ENCODE data around the gene R3HDML.
"Not testable (repeated sequence)": the region's sequence is repeated elsewhere in the genome, so short reads cannot be mapped to it uniquely, and the experiment has no call there.

Gene R3HDML

GRCh38 chr20:44327748-44328147 lies 9.1 kb upstream of the R3HDML start:
- in situ Hi-C loops (cut with MboI; ENCODE audit: low sequenced_read_pairs), result not testable (repeated sequence)

- in situ Hi-C loops (cut with MboI; ENCODE audit: low sequenced_read_pairs), result no loop called here
These were observed 8.4 kb upstream of the R3HDML start for GRCh38 chr20:44328428-44328827.

DNA sequence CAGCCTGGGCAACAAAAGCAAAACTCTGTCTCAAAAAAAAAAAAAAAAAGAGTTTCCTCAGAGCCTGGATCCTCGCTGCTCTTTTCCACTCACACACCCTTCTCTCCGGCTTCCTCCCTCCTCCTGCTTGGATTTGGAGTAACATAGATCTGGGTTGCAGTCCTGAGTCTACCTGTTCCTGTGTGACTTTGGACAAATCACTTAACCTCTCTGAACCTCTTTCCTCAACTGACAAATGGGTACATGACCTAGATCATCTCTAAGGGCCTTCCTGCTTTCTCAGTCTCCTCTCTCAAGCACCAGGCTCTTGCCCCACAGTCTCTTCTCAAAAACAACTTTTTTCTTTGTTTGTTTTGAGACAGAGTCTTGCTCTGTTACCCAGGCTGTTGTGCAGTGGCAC lies 5.6 kb upstream of the R3HDML start:
- in situ Hi-C loops (cut with MboI; ENCODE audit: low sequenced_read_pairs), result no loop called here

DNA sequence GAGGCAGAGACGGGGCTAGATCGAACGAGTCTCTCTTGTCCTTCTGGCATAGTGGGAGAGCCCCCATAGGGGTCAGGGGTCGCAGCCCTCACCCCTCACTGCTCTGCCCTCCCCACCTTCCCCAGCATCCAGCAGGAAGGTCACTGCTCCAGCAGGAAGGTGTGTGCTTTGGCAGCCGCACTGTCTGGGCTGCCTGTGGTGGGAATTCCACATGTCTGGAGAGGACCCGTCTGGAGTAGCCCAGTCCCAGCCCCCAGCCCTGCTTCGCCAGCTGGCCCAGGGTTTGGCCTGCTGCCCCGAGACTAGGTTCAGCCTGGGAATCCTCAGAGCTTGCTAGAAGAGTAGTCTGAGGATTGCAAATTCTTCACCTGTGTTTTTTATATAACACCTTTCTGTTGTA lies 2.5 kb upstream of the R3HDML start:
- in situ Hi-C loops (cut with MboI; ENCODE audit: low sequenced_read_pairs), result no loop called here

- in situ Hi-C loops (cut with MboI; ENCODE audit: low sequenced_read_pairs), result no loop called here
These were observed 2.1 kb upstream of the R3HDML start for GRCh38 chr20:44334709-44335108.

- in situ Hi-C loops (cut with MboI; ENCODE audit: low sequenced_read_pairs), result no loop called here
These were observed 1.2 kb upstream of the R3HDML start for GRCh38 chr20:44335675-44336074.

- in situ Hi-C loops (cut with MboI; ENCODE audit: low sequenced_read_pairs), result no loop called here
These were observed 757 bp upstream of the R3HDML start for GRCh38 chr20:44336086-44336485.

DNA sequence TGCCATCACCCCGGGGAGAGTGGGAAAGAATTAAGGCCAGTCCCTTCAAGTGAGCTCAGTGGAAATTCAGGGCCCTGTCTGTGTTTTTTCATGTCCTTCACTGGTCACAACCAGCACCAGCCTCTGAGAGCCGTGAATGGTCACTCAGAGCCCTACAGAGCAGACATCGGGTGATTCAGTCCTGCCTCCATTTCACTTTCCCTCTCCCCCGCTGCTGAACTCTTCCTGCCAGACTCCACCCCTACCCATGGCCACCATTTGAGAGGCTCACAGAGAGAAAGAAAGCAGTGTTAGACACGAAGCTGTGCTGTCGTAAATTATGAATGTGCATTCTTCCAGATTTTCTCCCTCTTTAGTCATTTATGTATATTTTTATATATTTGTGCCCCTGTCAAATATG lies 5.4 kb downstream of the R3HDML start:
- in situ Hi-C loops (cut with MboI; ENCODE audit: low sequenced_read_pairs), result no loop called here

GRCh38 chr20:44343162-44343675 lies 6.4 kb downstream of the R3HDML start:
- in situ Hi-C loops (cut with MboI; ENCODE audit: low sequenced_read_pairs), result no loop called here

DNA sequence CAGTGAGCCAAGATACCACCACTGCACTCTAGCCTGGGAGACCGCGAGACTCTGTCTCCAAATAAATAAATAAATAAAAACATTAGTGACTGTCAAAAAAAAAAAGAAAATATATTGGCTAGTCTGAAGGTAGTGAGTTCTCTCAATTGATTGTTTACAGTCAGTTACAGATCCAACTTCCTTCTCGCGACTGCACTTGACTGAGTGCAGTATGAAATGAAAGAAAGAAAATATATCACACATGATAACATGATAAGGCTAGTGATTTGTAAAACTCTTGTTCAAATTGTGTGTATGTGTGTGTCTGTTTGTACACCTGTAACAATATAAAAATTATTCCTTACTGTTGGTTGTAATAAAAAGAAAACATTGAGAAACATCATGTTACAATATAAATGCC lies 7.9 kb downstream of the R3HDML start:
- in situ Hi-C loops (cut with MboI; ENCODE audit: low sequenced_read_pairs), result no loop called here

DNA sequence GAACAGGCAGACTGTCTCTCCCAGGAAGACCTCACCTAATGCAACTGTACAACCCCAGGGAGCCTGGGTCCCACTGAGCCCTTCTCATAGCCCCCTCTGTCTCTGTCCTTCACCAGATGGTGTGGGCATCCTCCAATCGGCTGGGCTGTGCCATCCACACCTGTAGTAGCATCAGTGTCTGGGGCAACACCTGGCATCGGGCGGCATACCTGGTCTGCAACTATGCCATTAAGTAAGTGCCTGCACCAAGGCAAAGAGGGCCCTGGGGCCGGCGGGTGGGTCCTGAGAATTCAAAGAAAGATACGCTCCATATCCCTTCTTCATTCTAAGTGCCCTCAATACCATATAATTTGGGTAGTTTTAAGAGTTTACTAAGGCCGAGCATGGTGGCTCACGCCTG lies 8.3 kb downstream of the R3HDML start:
- in situ Hi-C loops (cut with MboI; ENCODE audit: low sequenced_read_pairs), result no loop called here

DNA sequence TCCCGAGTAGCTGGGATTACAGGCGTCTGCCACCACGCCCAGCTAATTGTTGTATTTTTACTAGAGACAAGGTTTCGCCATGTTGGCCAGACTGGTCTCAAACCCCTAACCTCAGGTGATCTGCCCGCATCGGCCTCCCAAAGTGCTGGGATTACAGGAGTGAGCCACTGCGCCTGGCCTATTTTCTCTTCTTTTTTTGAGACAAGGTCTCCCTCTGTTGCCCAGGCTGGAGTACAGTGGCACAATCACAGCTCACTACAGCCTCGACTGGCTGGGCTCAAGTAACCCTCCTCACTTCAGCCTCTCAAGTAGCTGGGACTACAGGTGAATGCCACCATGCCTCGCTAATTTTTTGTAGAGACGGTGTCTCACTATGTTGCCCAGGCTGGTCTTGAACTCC lies 9.1 kb downstream of the R3HDML start:
- in situ Hi-C loops (cut with MboI; ENCODE audit: low sequenced_read_pairs), result not testable (repeated sequence)

DNA sequence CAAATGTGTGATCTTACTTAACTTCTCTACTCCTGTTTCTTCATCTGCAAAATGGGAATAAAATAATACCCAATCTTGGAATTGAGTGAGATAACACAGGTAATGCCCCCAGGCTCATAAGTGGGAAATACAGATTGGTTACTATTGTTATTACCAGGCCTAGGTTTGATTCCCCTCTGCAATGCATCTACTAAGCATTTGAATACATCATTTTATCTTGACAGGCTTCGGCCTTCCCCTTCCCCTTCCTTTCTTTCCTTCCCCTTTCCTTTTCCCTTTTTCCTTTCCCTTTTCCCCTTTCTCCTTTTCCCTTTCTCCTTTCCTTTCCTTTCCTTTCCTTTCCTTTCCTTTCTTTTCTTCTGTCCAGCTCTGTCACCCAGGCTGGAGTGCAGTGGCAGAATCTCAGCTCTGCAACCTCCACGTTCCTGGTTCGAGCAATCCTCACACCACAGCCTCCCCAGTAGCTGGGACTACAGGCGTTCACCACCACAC lies 11.4 kb downstream of the R3HDML start:
- in situ Hi-C loops (cut with MboI; ENCODE audit: low sequenced_read_pairs), result no loop called here

- in situ Hi-C loops (cut with MboI; ENCODE audit: low sequenced_read_pairs), result no loop called here
These were observed 12.5 kb downstream of the R3HDML start for GRCh38 chr20:44349349-44349748.

DNA sequence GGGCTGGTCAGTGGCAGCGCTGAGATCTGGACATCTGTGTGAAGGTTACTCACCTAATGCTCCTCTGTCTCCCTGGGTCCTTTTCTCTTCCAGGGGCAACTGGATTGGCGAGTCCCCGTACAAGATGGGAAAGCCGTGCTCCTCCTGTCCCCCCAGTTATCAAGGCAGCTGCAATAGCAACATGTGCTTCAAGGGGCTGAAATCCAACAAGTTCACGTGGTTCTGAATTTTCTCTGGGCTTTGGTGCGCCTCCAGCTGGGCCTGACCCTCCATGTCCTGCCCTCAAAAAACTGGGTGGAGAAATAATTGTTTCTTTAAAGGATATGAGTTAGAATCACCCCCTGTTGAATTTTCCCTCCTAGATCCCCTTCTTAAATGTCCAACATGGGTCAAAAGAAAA lies 13.7 kb downstream of the R3HDML start:
- in situ Hi-C loops (cut with MboI; ENCODE audit: low sequenced_read_pairs), result no loop called here

DNA sequence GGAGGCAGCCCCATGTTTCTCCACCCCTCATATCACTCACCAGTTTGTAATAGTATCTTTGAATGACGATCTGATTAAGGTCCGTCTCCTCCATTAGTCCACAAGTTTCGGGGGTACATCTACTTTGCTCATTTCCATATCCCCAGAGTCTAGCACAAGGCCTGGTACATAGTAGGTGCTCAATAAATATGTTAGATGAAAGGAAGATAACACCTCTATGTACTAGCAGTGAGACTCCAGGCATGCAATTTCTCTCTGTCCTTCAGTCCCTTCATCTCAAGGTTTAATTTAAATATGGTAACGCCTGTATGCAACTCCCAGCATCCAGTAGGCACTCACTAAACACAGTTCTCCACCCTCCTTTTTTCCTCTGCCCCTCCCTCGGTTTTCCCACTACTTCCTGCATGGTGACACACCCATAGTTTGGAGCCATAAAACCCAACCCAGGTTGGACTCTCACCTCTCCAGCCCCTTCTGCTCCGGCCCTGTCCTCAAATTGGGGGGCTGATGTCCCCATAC lies 18.2 kb downstream of the R3HDML start:
- in situ Hi-C loops (cut with MboI; ENCODE audit: low sequenced_read_pairs), result no loop called here

- in situ Hi-C loops (cut with MboI; ENCODE audit: low sequenced_read_pairs), result no loop called here
These were observed 18.9 kb downstream of the R3HDML start, which contains the start of gene HNF4A for GRCh38 chr20:44355498-44356352. Gene HNF4A, plus strand, starts transcription at chr20:44355699. Its CDS starts 106 bp downstream, at chr20:44355805.

- in situ Hi-C loops (cut with MboI; ENCODE audit: low sequenced_read_pairs), result no loop called here
These were observed 19.5 kb downstream of the R3HDML start for GRCh38 chr20:44356353-44356723.

DNA sequence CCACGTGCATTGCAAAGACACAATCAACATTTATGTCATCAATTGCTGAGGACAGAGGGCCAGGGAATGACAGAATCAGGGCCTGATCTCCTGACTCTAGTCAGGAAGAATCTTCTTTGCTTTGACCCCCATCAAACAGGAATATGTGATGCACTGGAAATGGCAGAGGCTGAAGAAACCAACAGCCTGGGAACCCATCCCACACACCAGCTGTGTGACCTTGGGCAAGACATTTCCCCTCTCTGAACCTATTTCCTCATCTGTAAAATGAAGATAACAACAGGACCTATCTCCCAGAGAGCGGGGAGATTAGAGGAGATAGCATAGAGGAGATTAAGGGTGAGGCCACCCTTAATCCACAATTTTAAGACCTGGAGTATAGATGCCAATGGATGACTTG lies 20.2 kb downstream of the R3HDML start:
- in situ Hi-C loops (cut with MboI; ENCODE audit: low sequenced_read_pairs), result no loop called here

GRCh38 chr20:44357555-44358125 lies 20.8 kb downstream of the R3HDML start:
- in situ Hi-C loops (cut with MboI; ENCODE audit: low sequenced_read_pairs), result no loop called here

DNA sequence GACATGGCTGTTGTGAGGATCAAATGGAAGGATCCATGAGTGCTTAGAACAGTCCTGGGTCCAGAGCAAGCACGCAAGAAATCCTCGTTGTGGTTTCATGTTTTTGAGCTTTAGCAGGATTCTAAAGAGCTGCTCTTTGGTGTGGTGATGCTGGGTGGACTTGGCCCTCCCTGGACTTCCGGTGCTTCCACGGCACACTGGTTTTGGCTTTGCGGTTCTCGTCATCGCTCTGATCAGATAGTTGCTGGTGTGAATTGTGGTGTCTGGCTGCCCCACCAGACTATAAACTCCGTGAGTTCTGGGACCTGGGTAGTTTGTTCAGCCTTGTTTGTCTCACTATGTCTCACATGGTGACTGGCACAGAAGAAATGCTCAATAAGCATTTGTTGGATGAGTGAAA lies 21.9 kb downstream of the R3HDML start:
- in situ Hi-C loops (cut with MboI; ENCODE audit: low sequenced_read_pairs), result no loop called here

- in situ Hi-C loops (cut with MboI; ENCODE audit: low sequenced_read_pairs), result no loop called here
These were observed 23.4 kb downstream of the R3HDML start for GRCh38 chr20:44360221-44360620.

Data from HL-60/S4 treated with phorbol 12-myristate 13-acetate at 8.2 ng/mL for 4 days and 3 days (cell line).